ENCODE results near the gene SEC24D.

SEC24D gene

GRCh38 chr4:118770741-118771187 lies 65.2 kb downstream of the SEC24D start:
- no peak for DNase-seq

- no peak for DNase-seq
Observed at GRCh38 chr4:118769161-118769560, 66.8 kb downstream of the SEC24D start.

GRCh38 chr4:118767109-118767508 lies 68.8 kb downstream of the SEC24D start:
- no peak for DNase-seq

GRCh38 chr4:118765399-118765798 lies 70.5 kb downstream of the SEC24D start:
- peak; percentile 24 for DNase-seq

GRCh38 chr4:118762730-118763477 lies 73.0 kb downstream of the SEC24D start:
- DNase-seq, result peak; percentile 51

GRCh38 chr4:118762155-118762554 lies 73.8 kb downstream of the SEC24D start:
- no peak for DNase-seq

GRCh38 chr4:118761397-118762016 lies 74.4 kb downstream of the SEC24D start:
- no peak for DNase-seq

- no peak for DNase-seq
Observed at GRCh38 chr4:118760493-118760892, 75.4 kb downstream of the SEC24D start.

GRCh38 chr4:118760092-118760491 lies 75.8 kb downstream of the SEC24D start:
- DNase-seq, result no peak

GRCh38 chr4:118759481-118759880 lies 76.4 kb downstream of the SEC24D start:
- no peak for DNase-seq

- DNase-seq, result no peak
Observed at GRCh38 chr4:118758293-118758692, 77.6 kb downstream of the SEC24D start.

- no peak for DNase-seq
Observed at GRCh38 chr4:118757761-118758251, 78.1 kb downstream of the SEC24D start.

- no peak for DNase-seq
Observed at GRCh38 chr4:118756958-118757357, 79.0 kb downstream of the SEC24D start.

GRCh38 chr4:118756429-118756828 lies 79.5 kb downstream of the SEC24D start:
- no peak for DNase-seq

GRCh38 chr4:118755438-118756226 lies 80.3 kb downstream of the SEC24D start:
- no peak for DNase-seq

GRCh38 chr4:118754890-118755289 lies 81.0 kb downstream of the SEC24D start:
- DNase-seq, result no peak

GRCh38 chr4:118753685-118754084 lies 82.2 kb downstream of the SEC24D start:
- DNase-seq, result no peak

- no peak for DNase-seq
Observed at GRCh38 chr4:118753096-118753495, 82.8 kb downstream of the SEC24D start.

GRCh38 chr4:118752551-118752950 lies 83.4 kb downstream of the SEC24D start:
- no peak for DNase-seq

GRCh38 chr4:118751629-118752323 lies 84.2 kb downstream of the SEC24D start:
- no peak for DNase-seq

- no peak for DNase-seq
Observed at GRCh38 chr4:118749347-118749988, 86.5 kb downstream of the SEC24D start.

- no peak for DNase-seq
Observed at GRCh38 chr4:118746251-118746919, 89.5 kb downstream of the SEC24D start.
